Right cardiac atrium (tissue), 5 donors: Measurements from ENCODE around the gene ADM2. TPM values are rescaled to one million over a fixed set of nuclear protein-coding genes. Genes with fewer than 3 reads are reported as not detected.
A peak's percentile ranks its signal among the peaks of the same experiment; 100 is the strongest.

ENCODE experiments used
- ATAC-seq, 2 donors: fragments of 200-7000 bp; cut with Tn5 transposase; one replicate each; pipeline versions ENCODE4 v1.8.0 to v1.9.1; 2020; ENCODE audit warnings: moderate library complexity in 2 of 2, mild to moderate bottlenecking in 1 of 2
- DNase-seq, 3 donors: peaks; one replicate each; pipeline ENCODE4 v3.0.0-alpha.2; 2020
- H3K27ac ChIP-seq: one replicate; pipeline ENCODE4 v1.5.1; 2013; ENCODE audit warnings: mild to moderate bottlenecking, low read length, control low read depth, moderate library complexity
- H3K27me3 ChIP-seq: one replicate; pipeline ENCODE4 v1.6.1; 2013; ENCODE audit not compliant: control insufficient read depth, insufficient read depth
- H3K4me1 ChIP-seq: one replicate; pipeline ENCODE4 v1.6.1; 2013; ENCODE audit warnings: low read length; ENCODE audit not compliant: control insufficient read depth, insufficient read depth
- H3K4me3 ChIP-seq: one replicate; pipeline ENCODE4 v1.5.1; 2013; ENCODE audit warnings: low read length, control low read depth
- H3K9me3 ChIP-seq: one replicate; pipeline ENCODE4 v1.6.1; 2013; ENCODE audit warnings: low read length; ENCODE audit not compliant: control insufficient read depth
- WGBS: extraction: QIAGEN DNeasy Blood & Tissue Kit; methylation state at CpG from one replicate; pipeline ENCODE4 v1.1.7; 2013; 5-methylcytosine and 5-hydroxymethylcytosine counted together
- intact Hi-C, 4 donors: fragments of 100-400 bp; cut with DNase I; formaldehyde crosslinking; loops; one replicate each; pipeline versions ENCODE4 v1.11.0 to v1.14.0; 2022 to 2023
- polyA plus RNA-seq: library from polyadenylated mRNA; stranded (reverse); fragments of 200-250 nt; gene quantifications from one replicate; pipeline ENCODE4 v1.2.3, GENCODE V29; 2013
- total RNA-seq, 4 donors: library from RNA; stranded (reverse); fragmentation: NEBNext Ultra II Directional; extraction: Animal tissue kit (Norgen Biotek cat#: 25700); gene quantifications; one replicate each; pipeline ENCODE4 v1.2.1, GENCODE V29; 2021
- donor health status: healthy with polysubstance abuse.
- donor health status: DM: no; HTN: yes; CAD: no.
- donor health status: DM: no; HTN: no; CAD: no.
- donor health status: DM: no; HTN: yes; CAD: no; lungs with severe emphysema.
- donor health status: DM: yes; HTN: yes; CAD: no.

ADM2 gene
- total and polyA plus RNA-seq, 5 donors, result 0.05 to 0.32 (median 0.11) TPM; not detected in 2

DNA sequence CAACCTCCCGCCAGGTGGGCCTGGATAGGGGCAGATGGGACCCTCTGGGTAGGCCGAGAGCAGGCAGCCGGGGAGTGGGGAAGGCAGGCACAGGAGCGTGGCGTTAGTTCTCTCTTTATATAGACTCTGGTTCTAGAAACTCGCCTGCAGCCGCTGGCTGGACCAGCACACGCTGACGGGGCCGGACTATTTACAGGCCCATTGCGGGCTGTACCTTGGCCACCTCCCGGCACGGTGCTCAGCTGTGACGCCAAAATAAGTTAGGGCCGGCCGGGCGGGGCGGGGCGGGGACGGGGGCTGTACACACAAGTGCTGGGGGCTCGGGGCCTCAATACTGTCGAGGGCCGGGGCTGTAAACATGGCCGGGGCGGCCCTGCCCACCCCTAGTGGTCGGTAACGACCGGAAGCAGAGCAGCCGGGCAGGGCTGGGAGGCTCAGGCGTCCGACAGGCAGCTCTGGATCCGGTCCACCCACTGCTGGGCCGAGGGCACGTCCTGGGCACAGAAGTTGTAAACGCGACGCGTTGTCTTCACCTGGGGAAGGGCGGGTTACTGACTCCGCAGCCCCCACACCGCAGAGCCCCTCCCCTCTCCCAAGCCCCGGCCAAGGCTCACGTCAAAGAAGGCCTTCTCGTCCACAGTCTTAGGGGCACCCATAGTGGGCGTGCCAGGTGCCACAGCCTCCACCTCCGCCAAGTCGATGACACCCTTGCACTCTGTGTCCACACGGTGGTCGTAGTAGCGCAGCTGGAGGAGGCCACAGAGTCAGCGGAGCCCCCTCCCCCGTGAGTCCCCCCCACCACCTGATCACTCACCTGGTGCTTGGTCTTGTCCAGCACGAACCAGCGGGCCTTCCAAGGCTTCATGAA is 34.4 kb upstream of the ADM2 start:
- WGBS, result 88% methylated on average over 54 of the region's 54 CpGs
- H3K4me1 ChIP-seq, result no peaks in the 10 kb centered on the region
- H3K27ac ChIP-seq, result no peak overlapping the region
- peak in 2 of 3 donors; percentile 51 to 73 for DNase-seq
- H3K27me3 ChIP-seq, result no peaks in the 10 kb centered on the region
- peak in 1 of 2 donors; percentile 12 for ATAC-seq
- intact Hi-C loops, result no loop called here
- no peak overlapping the region for H3K4me3 ChIP-seq
- H3K9me3 ChIP-seq, result no peaks in the 10 kb centered on the region

DNA sequence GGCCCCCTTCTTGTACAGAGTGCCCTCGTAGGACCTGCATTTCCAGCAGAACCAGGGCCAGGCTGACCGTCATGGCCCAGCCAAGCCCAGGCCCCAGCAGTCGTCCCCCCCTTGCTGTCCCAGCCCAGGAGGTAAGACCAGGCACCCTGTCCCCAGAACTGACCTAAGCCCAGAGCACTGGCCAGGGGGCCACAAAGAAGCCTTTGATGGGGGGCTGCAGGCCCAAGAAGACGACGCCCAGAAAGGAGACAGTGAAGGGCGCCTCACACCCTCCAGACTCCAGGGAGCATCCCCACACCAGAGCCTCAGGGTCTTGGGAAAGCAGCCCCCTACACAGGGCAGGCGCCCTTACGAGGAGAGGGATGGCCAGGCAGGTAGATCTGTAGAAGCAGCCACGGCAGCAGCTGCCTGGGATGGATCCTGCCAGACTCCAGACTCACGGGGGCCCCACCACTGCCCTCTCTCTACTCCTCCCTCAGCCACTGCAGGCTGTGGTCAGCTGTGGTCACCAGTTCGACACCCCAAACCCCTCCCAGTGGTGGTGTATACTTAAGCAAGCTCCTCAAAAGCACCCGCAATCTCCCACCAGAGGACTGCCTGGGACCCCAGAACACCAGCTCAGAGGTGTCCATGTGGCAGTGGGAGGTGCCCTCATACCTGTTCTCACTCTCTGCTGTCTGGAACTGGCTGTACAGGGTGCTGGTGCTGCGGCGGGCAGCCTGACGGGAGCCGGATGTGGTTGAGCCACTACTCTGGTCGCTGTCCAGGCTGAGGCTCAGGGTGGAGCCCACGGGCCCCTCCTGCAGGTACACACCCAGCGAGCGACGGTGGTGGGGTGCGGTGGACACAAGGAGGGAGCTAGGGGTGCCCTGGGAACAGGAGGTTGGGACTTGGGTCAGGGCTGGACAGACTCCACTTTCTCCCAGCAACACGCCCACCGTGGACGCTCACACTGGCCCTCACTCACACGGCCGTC is 33.5 kb upstream of the ADM2 start:
- Histone ChIP-seq H3K4me1 (no peaks in the 10 kb centered on the region), H3K27ac (no peak overlapping the region), H3K9me3 (no peaks in the 10 kb centered on the region), H3K27me3 (no peaks in the 10 kb centered on the region), H3K4me3 (no peak overlapping the region)
- 88% methylated on average over 27 of the region's 27 CpGs for WGBS
- DNase-seq (peak in 2 of 3 donors; percentile 53 to 60), ATAC-seq (peak in 1 of 2 donors; percentile 5)
- intact Hi-C loops, result no loop called here

DNA sequence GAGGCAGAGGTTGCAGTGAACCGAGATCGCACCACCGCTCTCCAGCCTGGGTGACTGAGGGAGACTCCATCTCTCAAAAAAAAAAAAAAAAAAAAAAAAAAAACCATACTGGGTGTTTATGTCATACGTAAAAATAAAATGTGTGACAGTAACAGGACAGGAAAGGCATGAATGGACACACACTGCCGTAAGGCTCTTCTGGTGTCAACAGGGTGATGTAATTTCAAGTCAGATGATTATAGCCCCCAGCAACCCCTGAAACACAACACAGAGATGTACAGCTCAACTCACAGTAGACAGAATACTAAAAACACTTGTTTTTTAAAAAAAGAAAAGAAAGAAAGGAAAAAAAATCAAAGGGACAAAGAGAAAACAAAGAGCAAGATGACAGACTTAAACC is 28.7 kb upstream of the ADM2 start:
- no peaks in the 10 kb centered on the region for H3K9me3 ChIP-seq
- DNase-seq, result no peak
- no peak overlapping the region for H3K27ac ChIP-seq
- no peaks in the 10 kb centered on the region for H3K27me3 ChIP-seq
- no peak overlapping the region for H3K4me3 ChIP-seq
- WGBS, result 83% methylated on average over 5 of the region's 5 CpGs
- H3K4me1 ChIP-seq, result no peaks in the 10 kb centered on the region
- intact Hi-C loops, result no loop called here
- no peak for ATAC-seq

DNA sequence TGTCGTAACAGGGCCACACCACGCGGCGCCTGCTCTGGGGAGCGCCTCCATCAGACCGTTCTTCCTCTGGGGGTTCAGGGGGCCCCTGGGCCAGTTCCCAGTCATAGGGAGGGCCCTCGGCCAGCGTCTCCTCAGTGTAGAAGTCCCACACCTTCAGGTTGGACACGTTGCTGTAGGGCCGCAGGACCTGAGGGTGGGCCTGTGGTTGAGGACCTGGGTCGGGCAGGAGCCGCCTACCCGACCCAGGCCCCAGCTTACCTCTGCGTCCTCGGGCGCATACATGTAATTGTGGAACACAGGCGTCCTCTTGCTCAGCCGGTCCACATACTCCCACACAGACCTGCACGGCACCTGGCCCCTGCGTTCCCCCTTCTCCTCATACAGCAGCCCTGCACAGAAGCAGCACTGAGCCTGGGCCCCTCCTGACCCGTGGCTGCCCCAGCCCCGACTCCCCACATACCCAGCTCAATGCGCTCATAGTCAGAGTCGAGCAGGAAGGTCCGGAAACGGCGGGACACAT is 26.7 kb upstream of the ADM2 start:
- no peaks in the 10 kb centered on the region for H3K27me3 ChIP-seq
- ATAC-seq, result no peak
- intact Hi-C loops, result no loop called here

DNA sequence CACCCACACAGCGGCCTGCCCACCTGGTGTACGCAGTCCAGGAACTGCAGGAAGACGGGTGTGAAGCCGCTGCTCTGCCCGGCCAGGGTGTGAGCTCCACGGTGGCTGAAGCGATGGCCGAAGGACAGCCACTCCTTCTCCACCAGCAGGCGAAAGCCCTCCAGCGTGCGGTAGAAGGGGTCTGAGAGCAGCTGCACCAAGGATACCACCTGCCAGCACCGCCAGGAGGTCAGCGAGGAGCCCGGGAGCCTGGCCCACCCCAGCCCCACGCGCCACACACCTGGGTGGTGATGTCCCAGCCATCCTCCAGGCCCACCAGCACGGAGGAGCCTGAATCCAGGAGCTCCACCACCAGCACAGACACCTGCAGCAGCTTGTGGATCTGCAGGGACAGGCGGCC is 26.1 kb upstream of the ADM2 start:
- intact Hi-C loops, result no loop called here
- ATAC-seq (no peak), DNase-seq (no peak)
- Histone ChIP-seq H3K4me1 (no peaks in the 10 kb centered on the region), H3K27me3 (no peaks in the 10 kb centered on the region), H3K4me3 (no peak overlapping the region), H3K9me3 (no peaks in the 10 kb centered on the region), H3K27ac (no peak overlapping the region)
- WGBS, result 95% methylated on average over 18 of the region's 18 CpGs

More for the DNA sequence above, 26.7 kb upstream of the ADM2 start:
- no peak overlapping the region for H3K27ac ChIP-seq
- no peak for DNase-seq
- WGBS, result 95% methylated on average over 27 of the region's 27 CpGs
- no peaks in the 10 kb centered on the region for H3K4me1 ChIP-seq
- no peak overlapping the region for H3K4me3 ChIP-seq
- no peaks in the 10 kb centered on the region for H3K9me3 ChIP-seq

DNA sequence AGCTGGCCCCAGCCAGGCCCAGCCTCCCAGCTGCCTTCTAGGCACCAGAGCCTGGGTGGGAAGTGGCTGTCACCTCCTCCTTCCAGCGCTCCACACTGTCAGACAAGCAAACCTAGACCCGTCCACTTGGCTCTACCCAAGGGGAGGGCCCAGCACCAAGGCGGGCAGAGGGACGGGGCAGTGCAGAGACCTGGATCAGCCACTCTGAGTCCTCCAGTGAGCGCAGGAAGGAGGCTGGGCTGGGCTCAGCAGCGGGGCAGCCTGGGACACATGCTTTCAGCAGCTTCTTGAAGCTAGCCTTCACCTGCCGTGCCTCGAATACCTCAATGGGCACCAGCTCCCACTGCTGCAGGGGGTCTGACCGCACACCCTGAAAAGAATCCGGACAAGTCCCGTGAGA is 25.3 kb upstream of the ADM2 start:
- DNase-seq, result no peak
- Histone ChIP-seq H3K4me3 (no peak overlapping the region), H3K4me1 (no peaks in the 10 kb centered on the region), H3K27ac (no peak overlapping the region), H3K27me3 (no peaks in the 10 kb centered on the region), H3K9me3 (no peaks in the 10 kb centered on the region)
- ATAC-seq, result no peak
- WGBS, result 94% methylated on average over 11 of the region's 11 CpGs
- intact Hi-C loops, result no loop called here

DNA sequence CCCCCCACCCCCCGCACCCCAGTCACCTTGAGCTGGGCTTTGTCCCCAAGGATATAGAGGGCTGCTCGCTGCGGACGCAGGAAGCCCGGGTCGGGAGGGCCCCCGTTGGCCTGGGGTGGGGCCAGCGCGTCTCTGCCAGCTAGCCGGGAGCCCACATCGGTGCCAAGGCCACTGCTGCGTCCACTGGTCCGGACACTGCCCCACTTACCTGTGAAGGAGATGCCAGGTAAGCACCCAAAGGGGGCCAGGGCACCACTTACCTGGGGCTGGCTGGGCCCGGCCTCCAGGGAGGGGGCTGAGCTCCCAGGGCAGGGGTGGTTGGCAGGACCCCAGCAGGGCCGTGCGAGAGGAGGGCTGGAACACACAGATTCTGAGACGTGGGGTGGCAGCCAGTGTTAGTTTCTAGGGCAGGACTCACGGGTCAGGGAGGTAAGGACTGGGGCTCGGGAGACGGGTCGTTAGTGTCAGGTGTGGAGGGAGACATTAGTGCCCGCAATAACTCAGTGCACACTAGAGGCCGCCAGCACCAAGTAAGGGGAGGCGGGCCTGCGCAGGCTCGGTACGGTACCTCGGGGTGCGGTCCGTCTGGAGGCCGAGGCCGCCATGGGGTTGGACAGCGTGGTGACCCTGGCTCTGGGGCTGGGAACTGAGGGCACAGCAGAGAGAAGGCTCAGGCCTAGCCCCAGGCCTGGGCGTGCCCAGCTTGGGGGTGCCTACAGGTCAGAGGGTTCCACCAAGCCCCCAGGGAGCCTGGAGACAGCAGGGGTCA is 24.7 kb upstream of the ADM2 start:
- intact Hi-C loops, result no loop called here
- no peaks in the 10 kb centered on the region for H3K27me3 ChIP-seq
- no peak for ATAC-seq
- DNase-seq, result no peak
- no peaks in the 10 kb centered on the region for H3K9me3 ChIP-seq
- no peak overlapping the region for H3K27ac ChIP-seq
- no peak overlapping the region for H3K4me3 ChIP-seq
- 83% methylated on average over 34 of the region's 34 CpGs for WGBS
- H3K4me1 ChIP-seq, result no peaks in the 10 kb centered on the region

DNA sequence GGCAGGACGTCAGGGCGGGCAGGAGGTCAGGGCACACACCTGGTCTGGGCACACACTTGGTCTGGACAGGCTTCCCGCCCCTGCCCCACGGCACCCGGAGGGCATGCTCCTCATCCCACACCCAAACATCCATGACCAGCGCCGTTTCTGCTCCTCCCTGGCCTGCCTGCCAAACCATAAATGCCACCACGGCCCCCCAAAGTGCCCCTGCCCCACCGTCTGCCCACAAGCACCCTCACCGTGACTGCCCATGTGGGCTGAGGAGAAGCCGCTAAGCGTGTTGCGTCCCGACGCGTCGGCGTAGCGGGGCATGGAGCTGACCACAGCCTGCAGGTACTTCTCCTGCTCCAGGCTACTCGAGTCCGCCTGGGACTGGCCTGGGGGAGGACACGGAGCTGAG is 22.3 kb upstream of the ADM2 start:
- WGBS, result 91% methylated on average over 22 of the region's 22 CpGs
- no peak overlapping the region for H3K4me3 ChIP-seq
- H3K27me3 ChIP-seq, result no peaks in the 10 kb centered on the region
- no peak for ATAC-seq
- no peak overlapping the region for H3K27ac ChIP-seq
- no peaks in the 10 kb centered on the region for H3K4me1 ChIP-seq
- no peak for DNase-seq
- intact Hi-C loops, result no loop called here
- no peaks in the 10 kb centered on the region for H3K9me3 ChIP-seq

DNA sequence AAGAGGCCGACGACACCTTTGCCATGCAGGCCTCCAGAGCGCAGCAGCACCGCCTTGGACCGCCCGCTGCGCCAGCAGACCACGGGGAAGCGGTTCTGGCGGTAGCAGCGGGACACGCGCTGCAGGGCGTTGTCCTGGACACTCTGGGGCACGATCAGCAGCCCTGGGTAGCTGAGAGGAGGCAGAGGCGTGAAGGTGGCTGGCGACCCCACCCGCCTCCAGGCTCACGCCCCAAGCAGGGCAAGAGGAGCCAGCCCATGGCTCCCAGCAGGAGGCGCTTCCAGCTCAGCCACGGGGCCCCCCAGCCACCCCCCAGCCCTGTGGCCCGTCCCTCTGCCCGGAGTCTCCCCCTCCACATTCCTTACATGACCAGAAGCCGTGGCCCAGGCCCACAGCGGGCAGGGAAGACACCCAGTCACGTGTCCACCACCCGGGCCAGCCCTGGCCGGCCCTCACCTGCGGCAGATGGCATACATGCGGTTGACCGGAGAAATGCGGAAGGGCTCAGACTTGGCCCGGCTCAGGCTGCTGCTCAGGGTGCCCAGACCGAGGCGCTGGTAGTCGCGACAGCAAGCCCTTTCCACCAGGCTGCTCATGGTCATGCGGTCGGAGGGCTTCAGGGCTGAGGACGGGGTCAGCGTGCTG is 21.7 kb upstream of the ADM2 start:
- Histone ChIP-seq H3K4me1 (no peaks in the 10 kb centered on the region), H3K27ac (no peak overlapping the region), H3K4me3 (no peak overlapping the region), H3K27me3 (no peaks in the 10 kb centered on the region), H3K9me3 (no peaks in the 10 kb centered on the region)
- DNase-seq (no peak), ATAC-seq (no peak)
- intact Hi-C loops, result no loop called here
- 92% methylated on average over 41 of the region's 41 CpGs for WGBS

DNA sequence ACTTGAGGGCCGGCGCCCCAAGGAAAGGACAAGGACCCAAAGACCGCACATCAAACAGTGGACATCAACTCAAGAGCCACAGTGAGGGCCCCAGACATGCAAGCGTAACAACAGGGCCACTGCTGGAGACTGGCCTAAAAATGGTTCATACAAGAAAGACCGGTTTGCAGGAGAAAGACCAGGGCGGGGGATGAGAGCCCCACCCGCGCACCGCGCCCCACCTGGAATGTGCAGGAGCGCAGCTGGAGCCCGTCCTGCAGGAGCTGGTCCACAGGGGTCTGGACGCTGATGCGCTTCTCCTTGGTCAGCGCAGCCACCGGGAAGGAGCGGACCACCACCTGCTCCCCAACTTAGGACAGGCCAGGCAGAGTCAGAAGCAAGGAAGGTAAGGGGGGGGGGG is 20.4 kb upstream of the ADM2 start:
- H3K4me1 ChIP-seq, result no peaks in the 10 kb centered on the region
- H3K9me3 ChIP-seq, result no peaks in the 10 kb centered on the region
- H3K27me3 ChIP-seq, result no peaks in the 10 kb centered on the region
- ATAC-seq, result no peak
- intact Hi-C loops, result no loop called here
- H3K27ac ChIP-seq, result no peak overlapping the region
- 97% methylated on average over 17 of the region's 17 CpGs for WGBS
- no peak for DNase-seq
- no peak overlapping the region for H3K4me3 ChIP-seq
